H9 (cell line): ENCODE data around the gene HOXD12. TPM values are rescaled to one million over a fixed set of nuclear protein-coding genes. Genes with fewer than 3 reads are reported as not detected.
A peak's percentile ranks its signal among the peaks of the same experiment; 100 is the strongest.

Experiments
- DNase-seq: peaks from one replicate; pipeline ENCODE4 v3.0.0-alpha.2; 2017
- H2AFZ ChIP-seq: one replicate; pipeline ENCODE4 v1.6.1; 2013; ENCODE audit warnings: mild to moderate bottlenecking, low read length, control low read depth, moderate library complexity
- H2AK5ac ChIP-seq: 2 replicates; pipeline ENCODE4 v1.6.1; 2013; ENCODE audit warnings: low read length, control low read depth, mixed read lengths; ENCODE audit not compliant: insufficient read length
- H2BK120ac ChIP-seq: one replicate; pipeline ENCODE4 v1.6.1; 2013; ENCODE audit warnings: low read depth, mild to moderate bottlenecking, low read length, control low read depth, inconsistent platforms; ENCODE audit not compliant: poor library complexity, severe bottlenecking
- H2BK12ac ChIP-seq: 2 replicates; pipeline ENCODE4 v1.6.1; 2013; ENCODE audit warnings: low read length, control low read depth, mixed read lengths, low read depth; ENCODE audit not compliant: insufficient read length
- H2BK15ac ChIP-seq: 2 replicates; pipeline ENCODE4 v1.6.1; 2013; ENCODE audit warnings: low read depth, low read length, control low read depth
- H2BK20ac ChIP-seq: one replicate; pipeline ENCODE4 v1.6.1; 2013; ENCODE audit warnings: low read depth, mild to moderate bottlenecking, low read length, control low read depth, inconsistent platforms; ENCODE audit not compliant: poor library complexity, severe bottlenecking
- H2BK5ac ChIP-seq: 2 replicates; pipeline ENCODE4 v1.6.1; 2013; ENCODE audit warnings: low read length, control low read depth, mixed read lengths; ENCODE audit not compliant: insufficient read length
- H3K14ac ChIP-seq: 2 replicates; pipeline ENCODE4 v1.6.1; 2013; ENCODE audit warnings: low read length, control low read depth; ENCODE audit not compliant: insufficient read depth
- H3K18ac ChIP-seq: 2 replicates; pipeline ENCODE4 v1.6.1; 2013; ENCODE audit warnings: low read depth, mild to moderate bottlenecking, mixed read lengths, low read length, control low read depth; ENCODE audit not compliant: insufficient read length
- H3K23ac ChIP-seq: 2 replicates; pipeline ENCODE4 v1.6.1; 2013; ENCODE audit warnings: low read length, control low read depth, mixed read lengths, low read depth; ENCODE audit not compliant: insufficient read length
- H3K23me2 ChIP-seq: 2 replicates; pipeline ENCODE4 v1.6.1; 2013; ENCODE audit warnings: low read depth, mild to moderate bottlenecking, mixed read lengths, low read length, control low read depth; ENCODE audit not compliant: insufficient read length, poor library complexity, severe bottlenecking
- H3K27ac ChIP-seq: 2 replicates; pipeline ENCODE4 v1.5.1; 2013; ENCODE audit warnings: low read length, control low read depth, mixed read lengths, low read depth; ENCODE audit not compliant: insufficient read length
- H3K27me3 ChIP-seq: 2 replicates; pipeline ENCODE4 v1.6.1; 2013; ENCODE audit warnings: low read length, control low read depth, inconsistent platforms; ENCODE audit not compliant: insufficient read depth
- H3K4ac ChIP-seq: 2 replicates; pipeline ENCODE4 v1.6.1; 2013; ENCODE audit warnings: low read depth, mild to moderate bottlenecking, control low read depth, inconsistent platforms, low read length, moderate library complexity
- H3K4me1 ChIP-seq: 2 replicates; pipeline ENCODE4 v1.6.1; 2013; ENCODE audit warnings: low read length, control low read depth, inconsistent platforms; ENCODE audit not compliant: insufficient read depth
- H3K4me2 ChIP-seq: 2 replicates; pipeline ENCODE4 v1.6.1; 2013; ENCODE audit warnings: low read length, control low read depth, mixed read lengths; ENCODE audit not compliant: insufficient read length, insufficient read depth
- H3K56ac ChIP-seq: 2 replicates; pipeline ENCODE4 v1.6.1; 2013; ENCODE audit warnings: low read depth, mild to moderate bottlenecking, mixed read lengths, low read length, control low read depth; ENCODE audit not compliant: insufficient read length
- H3K79me1 ChIP-seq: 2 replicates; pipeline ENCODE4 v1.6.1; 2013; ENCODE audit warnings: low read depth, mild to moderate bottlenecking, moderate library complexity, low read length, control low read depth, inconsistent platforms; ENCODE audit not compliant: insufficient read depth, poor library complexity, severe bottlenecking
- H3K79me2 ChIP-seq: 2 replicates; pipeline ENCODE4 v1.6.1; 2013; ENCODE audit warnings: low read length, control low read depth, inconsistent platforms; ENCODE audit not compliant: insufficient read depth
- H3K9ac ChIP-seq: 2 replicates; pipeline ENCODE4 v1.6.1; 2013; ENCODE audit warnings: low read length, control low read depth, mixed read lengths; ENCODE audit not compliant: insufficient read length; ENCODE audit errors: extremely low read depth
- H3K9me3 ChIP-seq: one replicate; pipeline ENCODE4 v1.6.1; 2013; ENCODE audit warnings: low read depth, low read length, inconsistent platforms; ENCODE audit not compliant: control insufficient read depth
- H3T11ph ChIP-seq: one replicate; pipeline ENCODE4 v1.6.1; 2013; ENCODE audit warnings: mild to moderate bottlenecking, low read length, control low read depth, inconsistent platforms
- H4K20me1 ChIP-seq: one replicate; pipeline ENCODE4 v1.6.1; 2013; ENCODE audit not compliant: control insufficient read depth, insufficient read length, insufficient read depth
- H4K5ac ChIP-seq: 2 replicates; pipeline ENCODE4 v1.6.1; 2013; ENCODE audit warnings: low read depth, mild to moderate bottlenecking, mixed read lengths, low read length, control low read depth; ENCODE audit not compliant: insufficient read length
- H4K8ac ChIP-seq: replicated peaks from 2 replicates; pipeline ENCODE4 v1.6.1; 2013; ENCODE audit warnings: low read length, control low read depth, mixed read lengths, low read depth; ENCODE audit not compliant: insufficient read length
- H4K91ac ChIP-seq: 2 replicates; pipeline ENCODE4 v1.6.1; 2013; ENCODE audit warnings: low read depth, mild to moderate bottlenecking, moderate library complexity, mixed read lengths, low read length, control low read depth; ENCODE audit not compliant: insufficient read length
- H3K27ac Mint-ChIP-seq, 3 experiments: 2 replicates in 2 of 3; 3 replicates in 1 of 3; pipeline ENCODE4 v1.8.0; 2020 to 2021; ENCODE audit warnings: mixed read lengths in 3 of 3, mild to moderate bottlenecking in 1 of 3, moderate library complexity in 1 of 3
- H3K27me3 Mint-ChIP-seq: 2 replicates; pipeline ENCODE4 v1.8.0; 2021; ENCODE audit warnings: low read depth, mild to moderate bottlenecking, moderate library complexity, mixed read lengths
- H3K36me3 Mint-ChIP-seq, 3 experiments: 2 replicates in 2 of 3; 3 replicates in 1 of 3; pipeline ENCODE4 v1.8.0; 2020 to 2021; ENCODE audit warnings: low read depth in 3 of 3, mixed read lengths in 3 of 3; ENCODE audit not compliant: insufficient read depth in 1 of 3
- H3K4me1 Mint-ChIP-seq, 2 experiments: 2 replicates each; pipeline ENCODE4 v1.8.0; 2020; ENCODE audit warnings: mixed read lengths in 2 of 2
- H3K4me3 Mint-ChIP-seq, 2 experiments: 2 replicates in 1 of 2; 3 replicates in 1 of 2; pipeline ENCODE4 v1.8.0; 2020 to 2021; ENCODE audit warnings: mild to moderate bottlenecking in 2 of 2, mixed read lengths in 2 of 2, moderate library complexity in 1 of 2
- H3K9me3 Mint-ChIP-seq, 2 experiments: 2 replicates in 1 of 2; 3 replicates in 1 of 2; pipeline ENCODE4 v1.8.0; 2020; ENCODE audit warnings: mild to moderate bottlenecking in 2 of 2, mixed read lengths in 2 of 2, moderate library complexity in 1 of 2
- CTCF ChIP-seq: fragments of 200-600 bp; sonication (generic); conservative IDR thresholded peaks from 3 replicates; pipeline ENCODE4 v1.8.0; 2021; ENCODE audit warnings: antibody characterized with exemption, mild to moderate bottlenecking
- WGBS: extraction: QIAGEN DNeasy Blood & Tissue Kit; methylation state at CpG from one replicate; pipeline ENCODE4 v1.1.7; 2013; ENCODE audit warnings: missing lambda C conversion rate, low lambda C conversion rate, mixed read lengths; ENCODE audit not compliant: insufficient read length; ENCODE audit errors: extremely low coverage; 5-methylcytosine and 5-hydroxymethylcytosine counted together
- total RNA-seq: library from RNA; stranded (reverse); gene quantifications from 2 replicates; pipeline ENCODE4 v1.2.1, GENCODE V29; 2021

HOXD12 gene
- total RNA-seq, 1 experiment from 2014 or later, result not detected

- peaks cover 14 to 38% of the 10 kb centered on the region in 2 experiments for H3K4me1 Mint-ChIP-seq
- H3T11ph ChIP-seq, result no peak overlapping the region
- no peak overlapping the region for H3K27ac ChIP-seq
- WGBS, result no CpG with 5 or more reads among the region's 25 CpGs
- H2BK15ac ChIP-seq, result no peak overlapping the region
- no peaks in the 10 kb centered on the region for H3K79me2 ChIP-seq
- peak; percentile 51 for DNase-seq
- no peak overlapping the region for H4K8ac ChIP-seq
- no peak overlapping the region for H2AK5ac ChIP-seq
- H4K5ac ChIP-seq, result no peak overlapping the region
- no peak overlapping the region for H3K4ac ChIP-seq
- H2BK120ac ChIP-seq, result no peak overlapping the region
- H2BK5ac ChIP-seq, result no peak overlapping the region
- H3K27me3 Mint-ChIP-seq, result peaks cover 96% of the 10 kb centered on the region
- H3K36me3 Mint-ChIP-seq, result no peaks in the 10 kb centered on the region; a peak in 2 of 7 replicates
- H3K56ac ChIP-seq, result no peak overlapping the region
- no peak overlapping the region for H3K14ac ChIP-seq
- H3K79me1 ChIP-seq, result no peaks in the 10 kb centered on the region
- H2AFZ ChIP-seq, result no peak overlapping the region
- no peaks in the 10 kb centered on the region for H3K23me2 ChIP-seq
- peaks cover 93% of the 10 kb centered on the region for H3K27me3 ChIP-seq
- TF ChIP-seq CTCF, result no peak
- no peak overlapping the region for H4K91ac ChIP-seq
- H3K4me2 ChIP-seq, result no peak overlapping the region
- no peaks in the 10 kb centered on the region for H3K9me3 ChIP-seq
- H3K4me3 Mint-ChIP-seq, result peak overlapping the region; percentile 2 to 75; a peak in 4 of 5 replicates
- no peak overlapping the region for H3K18ac ChIP-seq
- H3K27ac Mint-ChIP-seq, result no peak overlapping the region; a peak in 1 of 7 replicates
- peaks cover 5 to 20% of the 10 kb centered on the region in 2 experiments for H3K9me3 Mint-ChIP-seq
- H3K9ac ChIP-seq, result no peak overlapping the region
- H3K4me1 ChIP-seq, result no peaks in the 10 kb centered on the region
- H2BK12ac ChIP-seq, result no peak overlapping the region
- no peaks in the 10 kb centered on the region for H4K20me1 ChIP-seq
- H3K23ac ChIP-seq, result no peak overlapping the region
- no peak overlapping the region for H2BK20ac ChIP-seq
Measured at GRCh38 chr2:176105078-176105729, 5.6 kb downstream of the HOXD12 start.
